Tibial nerve (tissue), 4 donors: ENCODE data around the gene EEPD1.

Experiments used
- CTCF ChIP-seq, 5 experiments: fragments of 200-600 bp in 3 of 5; fragments of 450-650 bp in 2 of 5; sonication (generic) in 3 of 5; IDR thresholded peaks; one replicate each; pipeline ENCODE4 v1.5.1; 2016 to 2019; ENCODE audit warnings: antibody characterized with exemption in 5 of 5, mild to moderate bottlenecking in 3 of 5, moderate library complexity in 2 of 5
- EP300 ChIP-seq, 2 donors: sonication (generic); formaldehyde crosslinking; IDR thresholded peaks; one replicate each; pipeline ENCODE4 v1.6.1; 2017; ENCODE audit warnings: antibody characterized with exemption in 2 of 2, mild to moderate bottlenecking in 1 of 2
- POLR2A ChIP-seq, 2 donors: fragments of 450-650 bp; IDR thresholded peaks; one replicate each; pipeline ENCODE4 v1.6.1; 2017; ENCODE audit warnings: antibody characterized with exemption in 2 of 2, mild to moderate bottlenecking in 2 of 2, moderate library complexity in 2 of 2

DNA sequence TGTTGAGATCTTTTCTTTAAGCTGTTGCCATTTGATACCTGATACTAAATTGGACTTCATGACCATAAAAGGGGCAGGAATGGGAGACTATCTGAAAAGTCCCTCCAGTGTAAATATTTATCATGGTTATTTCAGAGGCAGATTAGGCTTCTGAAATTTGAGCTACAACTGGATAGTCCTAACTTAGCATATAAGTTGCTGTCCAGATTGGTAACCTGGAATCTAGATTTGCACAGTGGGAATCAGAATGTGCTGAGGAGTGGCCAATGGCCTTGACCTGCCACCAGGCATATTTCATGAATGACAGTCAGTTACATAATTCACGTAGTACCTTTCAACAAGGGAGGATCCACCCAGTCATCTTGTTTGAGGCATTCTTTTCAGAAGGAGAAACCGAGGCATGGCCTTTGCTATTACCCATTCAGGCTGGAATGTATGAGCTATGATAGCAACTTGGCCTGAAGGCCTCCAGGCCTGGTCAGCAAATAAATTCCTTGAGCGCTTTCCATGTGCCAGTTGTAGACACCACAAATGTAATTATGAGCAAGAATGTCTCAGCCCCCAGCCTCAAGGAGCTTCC, 80.0 kb downstream of the EEPD1 start:
- TF ChIP-seq CTCF (IDR thresholded peaks at IDR 0.05) = no peak
- TF ChIP-seq EP300 (IDR thresholded peaks at IDR 0.05) = no peak
- TF ChIP-seq POLR2A (IDR thresholded peaks at IDR 0.05) = no peak
